GM19193 (cell line): Measurements from ENCODE around the gene TUSC7.

ENCODE experiments used
- POLR2A ChIP-seq: IDR thresholded peaks from 4 replicates; pipeline ENCODE4 v1.6.1; 2011; ENCODE audit not compliant: insufficient read depth, insufficient read length; ENCODE audit errors: extremely low read depth

The TUSC7 gene

GRCh38 chr3:116740293-116740692 is 30.7 kb downstream of the TUSC7 start:
- TF ChIP-seq POLR2A = no peak

- TF ChIP-seq POLR2A = no peak
These were observed 31.9 kb downstream of the TUSC7 start for GRCh38 chr3:116741467-116741866.

- no peak for TF ChIP-seq POLR2A
These were observed 33.5 kb downstream of the TUSC7 start for GRCh38 chr3:116743062-116743461.

- TF ChIP-seq POLR2A = no peak
These were observed 39.8 kb downstream of the TUSC7 start for GRCh38 chr3:116749388-116749787.

- TF ChIP-seq POLR2A = no peak
These were observed 47.7 kb downstream of the TUSC7 start for GRCh38 chr3:116757315-116757714.

GRCh38 chr3:116759316-116759715 is 49.7 kb downstream of the TUSC7 start:
- no peak for TF ChIP-seq POLR2A
